ENCODE data around the gene IQGAP2.

IQGAP2 gene

GRCh38 chr5:76545184-76545583, 142.1 kb downstream of the IQGAP2 start:
- Histone ChIP-seq H3K9me3 (ENCODE audit: insufficient read depth, low read length) (no peaks in the 10 kb centered on the region), H2AFZ (ENCODE audit: low read depth, low read length, severe bottlenecking) (no peak overlapping the region), H3K79me2 (ENCODE audit: insufficient read depth, low read length) (no peaks in the 10 kb centered on the region), H3K27me3 (ENCODE audit: low read length) (no peaks in the 10 kb centered on the region), H3K9ac (ENCODE audit: low read length) (no peak overlapping the region), H3K4me2 (ENCODE audit: low read depth, low read length, poor library complexity, severe bottlenecking) (no peak overlapping the region), H3K9me2 (replicated peaks; ENCODE audit: insufficient read depth, low read length) (no peaks in the 10 kb centered on the region), H3K27ac (ENCODE audit: low read depth, low read length) (no peak overlapping the region), H3F3A (ENCODE audit: insufficient read depth) (no peaks in the 10 kb centered on the region), H3K4me3 (ENCODE audit: insufficient read depth, low read length, poor library complexity, severe bottlenecking) (no peak overlapping the region), H3K36me3 (ENCODE audit: low read length) (no peaks in the 10 kb centered on the region), H4K20me1 (ENCODE audit: low read depth, low read length) (no peaks in the 10 kb centered on the region)
- TF ChIP-seq EZH2phosphoT487 (conservative IDR thresholded peaks at IDR 0.05; ENCODE audit: low read length): no peak
- no peak for TF ChIP-seq CTCF (IDR thresholded peaks at IDR 0.05; ENCODE audit: insufficient read depth, low read length, poor library complexity, severe bottlenecking)

- Histone ChIP-seq H3K9ac (ENCODE audit: low read length) (no peak overlapping the region), H3K4me3 (ENCODE audit: insufficient read depth, low read length, poor library complexity, severe bottlenecking) (no peak overlapping the region), H2AFZ (ENCODE audit: low read depth, low read length, severe bottlenecking) (no peak overlapping the region), H3K9me3 (ENCODE audit: insufficient read depth, low read length) (no peaks in the 10 kb centered on the region), H4K20me1 (ENCODE audit: low read depth, low read length) (no peaks in the 10 kb centered on the region), H3K4me2 (ENCODE audit: low read depth, low read length, poor library complexity, severe bottlenecking) (no peak overlapping the region), H3K9me2 (replicated peaks; ENCODE audit: insufficient read depth, low read length) (no peaks in the 10 kb centered on the region), H3K79me2 (ENCODE audit: insufficient read depth, low read length) (no peaks in the 10 kb centered on the region), H3K27me3 (ENCODE audit: low read length) (no peaks in the 10 kb centered on the region), H3F3A (ENCODE audit: insufficient read depth) (no peaks in the 10 kb centered on the region), H3K27ac (ENCODE audit: low read depth, low read length) (no peak overlapping the region), H3K36me3 (ENCODE audit: low read length) (no peaks in the 10 kb centered on the region)
- TF ChIP-seq CTCF (IDR thresholded peaks at IDR 0.05; ENCODE audit: insufficient read depth, low read length, poor library complexity, severe bottlenecking): no peak
- no peak for TF ChIP-seq EZH2phosphoT487 (conservative IDR thresholded peaks at IDR 0.05; ENCODE audit: low read length)
Measured at GRCh38 chr5:76546497-76547102, 143.5 kb downstream of the IQGAP2 start.

DNA sequence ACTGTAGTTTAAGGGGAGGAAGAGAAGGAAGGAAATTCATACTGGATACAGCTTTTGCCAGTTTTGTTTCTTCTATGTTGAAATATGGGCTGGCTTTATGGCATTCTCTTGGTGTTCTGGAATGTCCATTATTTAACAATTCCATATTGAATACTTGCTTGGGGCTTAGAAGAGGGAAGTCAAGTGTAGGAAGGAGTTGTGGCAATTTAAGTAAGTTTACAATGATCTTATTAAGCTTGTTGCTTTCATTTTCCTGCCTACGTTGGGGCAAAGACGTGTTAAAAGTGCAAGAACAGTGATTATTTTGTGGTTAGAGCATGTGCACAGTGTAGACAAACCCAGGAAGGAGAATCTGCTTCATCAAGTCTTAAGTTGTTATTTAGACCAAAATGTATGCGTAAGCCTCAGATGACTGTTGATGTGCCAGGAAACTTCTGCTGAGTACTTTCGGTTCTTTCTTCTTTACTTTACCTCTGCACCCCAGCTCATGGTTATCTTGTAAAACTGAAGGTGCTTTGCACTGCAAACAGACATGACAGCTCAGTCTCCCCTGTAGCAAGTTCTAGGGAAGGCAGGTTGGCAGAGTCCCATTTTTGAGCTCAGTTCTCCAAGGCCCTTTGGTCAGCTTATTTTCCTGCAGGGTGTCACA, 144.3 kb downstream of the IQGAP2 start:
- no peaks in the 10 kb centered on the region for H3K79me2 ChIP-seq (ENCODE audit: insufficient read depth, low read length)
- no peaks in the 10 kb centered on the region for H4K20me1 ChIP-seq (ENCODE audit: low read depth, low read length)
- TF ChIP-seq EZH2phosphoT487 (conservative IDR thresholded peaks at IDR 0.05; ENCODE audit: low read length) (no peak), CTCF (IDR thresholded peaks at IDR 0.05; ENCODE audit: insufficient read depth, low read length, poor library complexity, severe bottlenecking) (no peak)
- H3K9me3 ChIP-seq (ENCODE audit: insufficient read depth, low read length): no peaks in the 10 kb centered on the region
- no peak overlapping the region for H3K27ac ChIP-seq (ENCODE audit: low read depth, low read length)
- no peak overlapping the region for H3K9ac ChIP-seq (ENCODE audit: low read length)
- H2AFZ ChIP-seq (ENCODE audit: low read depth, low read length, severe bottlenecking): no peak overlapping the region
- no peaks in the 10 kb centered on the region for H3K27me3 ChIP-seq (ENCODE audit: low read length)
- H3K9me2 ChIP-seq (replicated peaks; ENCODE audit: insufficient read depth, low read length): no peaks in the 10 kb centered on the region
- H3K36me3 ChIP-seq (ENCODE audit: low read length): no peaks in the 10 kb centered on the region
- no peaks in the 10 kb centered on the region for H3F3A ChIP-seq (ENCODE audit: insufficient read depth)
- H3K4me2 ChIP-seq (ENCODE audit: low read depth, low read length, poor library complexity, severe bottlenecking): no peak overlapping the region
- no peak overlapping the region for H3K4me3 ChIP-seq (ENCODE audit: insufficient read depth, low read length, poor library complexity, severe bottlenecking)

Measured in SU-DHL-6 (cell line).